GM12875 (cell line): Measurements from ENCODE around the gene TRO.

ENCODE experiments used
- H3K4me3 ChIP-seq: one replicate; pipeline ENCODE4 v1.5.1; 2011; ENCODE audit warnings: low read depth, low read length, control low read depth
- CTCF ChIP-seq: IDR thresholded peaks from 2 replicates; pipeline ENCODE4 v1.5.1; 2011; ENCODE audit warnings: low read depth, mild to moderate bottlenecking, control low read depth, inconsistent platforms, low read length, moderate library complexity, borderline replicate concordance; ENCODE audit not compliant: insufficient read depth

The TRO gene, protein sequence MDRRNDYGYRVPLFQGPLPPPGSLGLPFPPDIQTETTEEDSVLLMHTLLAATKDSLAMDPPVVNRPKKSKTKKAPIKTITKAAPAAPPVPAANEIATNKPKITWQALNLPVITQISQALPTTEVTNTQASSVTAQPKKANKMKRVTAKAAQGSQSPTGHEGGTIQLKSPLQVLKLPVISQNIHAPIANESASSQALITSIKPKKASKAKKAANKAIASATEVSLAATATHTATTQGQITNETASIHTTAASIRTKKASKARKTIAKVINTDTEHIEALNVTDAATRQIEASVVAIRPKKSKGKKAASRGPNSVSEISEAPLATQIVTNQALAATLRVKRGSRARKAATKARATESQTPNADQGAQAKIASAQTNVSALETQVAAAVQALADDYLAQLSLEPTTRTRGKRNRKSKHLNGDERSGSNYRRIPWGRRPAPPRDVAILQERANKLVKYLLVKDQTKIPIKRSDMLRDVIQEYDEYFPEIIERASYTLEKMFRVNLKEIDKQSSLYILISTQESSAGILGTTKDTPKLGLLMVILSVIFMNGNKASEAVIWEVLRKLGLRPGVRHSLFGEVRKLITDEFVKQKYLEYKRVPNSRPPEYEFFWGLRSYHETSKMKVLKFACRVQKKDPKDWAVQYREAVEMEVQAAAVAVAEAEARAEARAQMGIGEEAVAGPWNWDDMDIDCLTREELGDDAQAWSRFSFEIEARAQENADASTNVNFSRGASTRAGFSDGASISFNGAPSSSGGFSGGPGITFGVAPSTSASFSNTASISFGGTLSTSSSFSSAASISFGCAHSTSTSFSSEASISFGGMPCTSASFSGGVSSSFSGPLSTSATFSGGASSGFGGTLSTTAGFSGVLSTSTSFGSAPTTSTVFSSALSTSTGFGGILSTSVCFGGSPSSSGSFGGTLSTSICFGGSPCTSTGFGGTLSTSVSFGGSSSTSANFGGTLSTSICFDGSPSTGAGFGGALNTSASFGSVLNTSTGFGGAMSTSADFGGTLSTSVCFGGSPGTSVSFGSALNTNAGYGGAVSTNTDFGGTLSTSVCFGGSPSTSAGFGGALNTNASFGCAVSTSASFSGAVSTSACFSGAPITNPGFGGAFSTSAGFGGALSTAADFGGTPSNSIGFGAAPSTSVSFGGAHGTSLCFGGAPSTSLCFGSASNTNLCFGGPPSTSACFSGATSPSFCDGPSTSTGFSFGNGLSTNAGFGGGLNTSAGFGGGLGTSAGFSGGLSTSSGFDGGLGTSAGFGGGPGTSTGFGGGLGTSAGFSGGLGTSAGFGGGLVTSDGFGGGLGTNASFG (N-terminal part only)

DNA sequence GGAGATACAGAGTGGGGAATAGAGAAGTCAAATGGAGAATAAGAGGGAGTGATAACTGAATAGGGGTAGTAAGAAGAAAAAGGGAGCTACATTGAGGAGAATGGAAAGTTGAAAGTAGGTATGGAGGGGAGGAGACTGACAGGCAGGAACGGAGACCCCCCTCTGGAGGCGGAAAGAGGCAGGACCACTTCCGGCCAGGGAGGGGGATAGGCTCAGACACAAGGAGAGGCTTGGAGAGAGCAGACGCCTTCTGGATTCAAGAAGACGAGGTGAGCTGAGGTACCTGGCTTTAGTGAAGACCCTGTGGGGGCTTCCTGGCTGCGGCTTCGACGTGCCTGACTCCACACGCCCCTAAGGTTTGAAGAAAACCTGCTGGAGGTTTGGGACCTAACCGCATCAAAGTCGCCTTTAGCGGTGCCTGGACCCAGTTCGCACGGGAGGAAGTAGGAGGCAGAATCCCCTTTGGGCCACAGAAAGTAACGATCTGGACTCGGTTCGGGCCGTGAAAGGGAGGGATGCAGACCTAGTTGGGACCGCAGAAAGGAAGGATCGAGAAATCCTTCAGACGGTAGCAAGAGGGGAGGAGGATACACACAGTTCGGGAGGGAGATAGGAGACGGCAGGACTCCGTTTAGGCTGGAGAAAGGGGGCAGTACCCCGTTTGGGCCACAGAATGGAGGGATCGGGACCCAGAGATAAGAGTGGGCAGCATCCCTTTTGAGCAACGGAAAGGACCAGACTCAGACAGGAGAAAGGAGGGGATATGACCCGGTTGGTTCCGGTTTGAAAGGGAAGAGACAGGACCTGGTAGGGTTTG, at the start of gene TRO:
Gene TRO (plus strand): TSS at position 215 of the 817 bp plus-strand sequence. CDS start 1,423 bp downstream, outside the sequence.
- H3K4me3 ChIP-seq = peak within 1 kb of the TSS; percentile 31
- TF ChIP-seq CTCF = no peak

DNA sequence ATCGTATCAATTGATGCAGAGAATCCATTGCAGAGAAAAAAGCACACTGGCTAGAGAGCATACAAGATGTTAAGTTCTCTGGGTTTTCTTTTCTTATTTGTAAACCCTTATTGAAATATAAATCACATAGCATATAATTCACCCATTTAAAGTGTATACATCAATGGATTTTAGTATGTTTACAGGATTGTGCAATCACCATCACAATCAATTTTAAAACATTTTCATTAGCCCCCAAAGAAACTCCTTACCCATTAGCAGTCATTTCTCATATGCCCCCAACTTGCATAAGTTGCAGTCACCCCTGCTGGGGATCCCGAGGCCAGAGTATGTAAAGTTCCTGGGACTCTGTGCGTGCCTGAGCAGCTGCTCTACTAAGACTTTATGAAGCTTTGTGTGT, 34.9 kb upstream of the TRO start:
- TF ChIP-seq CTCF = no peak
- H3K4me3 ChIP-seq = no peak overlapping the region

DNA sequence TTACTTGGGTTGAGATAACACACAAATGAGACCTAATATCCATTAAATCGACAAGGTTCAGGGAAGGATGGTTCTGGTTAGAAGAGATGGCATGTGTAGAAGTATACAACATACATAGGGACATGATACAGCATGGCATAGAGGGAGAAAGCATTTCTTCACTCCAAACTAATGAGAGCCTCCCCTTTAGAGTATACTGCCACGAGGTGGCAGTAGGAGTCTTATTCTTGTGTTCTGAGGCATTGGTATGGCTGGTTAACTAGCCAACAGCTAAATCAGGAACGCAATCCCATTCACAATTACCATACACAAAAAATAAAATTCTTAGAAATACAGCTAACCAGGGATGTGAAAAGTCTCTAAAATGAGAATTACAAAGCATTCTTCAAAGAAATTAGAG, 29.1 kb upstream of the TRO start:
- no peak overlapping the region for H3K4me3 ChIP-seq
- TF ChIP-seq CTCF = peak; percentile 37; the same call in 1 of the 2 replicates

- H3K4me3 ChIP-seq = no peak overlapping the region
- TF ChIP-seq CTCF = no peak
Observed at GRCh38 chrX:54894159-54894558, 26.5 kb upstream of the TRO start.

GRCh38 chrX:54909941-54910340, 10.7 kb upstream of the TRO start:
- no peak overlapping the region for H3K4me3 ChIP-seq
- TF ChIP-seq CTCF = no peak

GRCh38 chrX:54921427-54922021, 900 bp downstream of the TRO start:
- H3K4me3 ChIP-seq = peak overlapping the region; percentile 31
- TF ChIP-seq CTCF = no peak
